PC-9 (cell line): ENCODE data around the gene SUGCT. TPM values are rescaled to one million over a fixed set of nuclear protein-coding genes. Genes with fewer than 3 reads are reported as not detected.

ENCODE experiments used
- BruUV-seq: library from RNA; stranded (reverse); fragments of 400-500 nt; replicated peaks from 2 replicates; lab custom pipeline; 2021; lab: Mats Ljungman, UMichigan
- CTCF ChIA-PET: fragments of 300-600 bp; sonication (Branson Sonifier 250); formaldehyde crosslinking; loops from one replicate; lab custom pipeline; 2022; ENCODE audit warnings: antibody characterized with exemption; lab: Charles Lee
- POLR2A ChIA-PET: fragments of 300-600 bp; sonication (Branson Sonifier 250); formaldehyde crosslinking; loops from one replicate; lab custom pipeline; 2022; ENCODE audit warnings: antibody characterized with exemption; ENCODE audit not compliant: unreplicated experiment; lab: Charles Lee
- DNase-seq, 2 experiments: peaks; one replicate each; pipeline versions ENCODE4 v3.0.0 to v3.0.0-alpha.2; 2015 to 2022; ENCODE audit warnings: mixed read lengths in 1 of 2
- H2AFZ ChIP-seq: fragments of 200-600 bp; sonication (generic); 2 replicates; pipeline ENCODE4 v1.8.1; 2017; ENCODE audit warnings: antibody characterized with exemption
- H3F3A ChIP-seq: fragments of 200-600 bp; sonication (generic); 2 replicates; pipeline ENCODE4 v1.8.1; 2017; ENCODE audit warnings: antibody characterized with exemption, mild to moderate bottlenecking, low read depth; ENCODE audit not compliant: insufficient read depth
- H3K27ac ChIP-seq: fragments of 200-600 bp; sonication (generic); 2 replicates; pipeline ENCODE4 v1.6.1; 2016; ENCODE audit warnings: mixed run types
- H3K27me3 ChIP-seq: fragments of 200-600 bp; sonication (generic); 2 replicates; pipeline ENCODE4 v1.6.1; 2016; ENCODE audit warnings: low read depth, mixed run types; ENCODE audit not compliant: insufficient read depth
- H3K36me3 ChIP-seq: fragments of 200-600 bp; sonication (generic); 2 replicates; pipeline ENCODE4 v1.6.1; 2016; ENCODE audit warnings: low read depth, mixed run types
- H3K4me1 ChIP-seq: fragments of 200-600 bp; sonication (generic); replicated peaks from 2 replicates; pipeline ENCODE4 v1.6.1; 2016; ENCODE audit warnings: mixed run types; ENCODE audit not compliant: insufficient read depth
- H3K4me2 ChIP-seq: fragments of 200-600 bp; sonication (generic); 2 replicates; pipeline ENCODE4 v1.6.1; 2017; ENCODE audit warnings: mixed run types
- H3K4me3 ChIP-seq: fragments of 200-600 bp; sonication (generic); 2 replicates; pipeline ENCODE4 v1.6.1; 2016; ENCODE audit warnings: mixed run types
- H3K79me2 ChIP-seq: fragments of 200-600 bp; sonication (generic); 2 replicates; pipeline ENCODE4 v1.6.1; 2017; ENCODE audit warnings: low read depth, mixed run types
- H3K9me2 ChIP-seq: fragments of 200-600 bp; sonication (generic); 2 replicates; pipeline ENCODE4 v1.8.1; 2017; ENCODE audit warnings: mild to moderate bottlenecking; ENCODE audit not compliant: insufficient read depth
- H3K9me3 ChIP-seq: fragments of 200-600 bp; sonication (generic); 2 replicates; pipeline ENCODE4 v1.8.1; 2016; ENCODE audit warnings: low read depth; ENCODE audit not compliant: insufficient read depth
- H4K20me1 ChIP-seq: fragments of 200-600 bp; sonication (generic); 2 replicates; pipeline ENCODE4 v1.8.1; 2017; ENCODE audit not compliant: insufficient read depth
- CTCF ChIP-seq: fragments of 200-600 bp; sonication (generic); conservative IDR thresholded peaks from 2 replicates; pipeline ENCODE4 v1.6.1; 2017; ENCODE audit warnings: mixed run types, antibody characterized with exemption, mild to moderate bottlenecking, moderate library complexity
- EZH2 ChIP-seq: fragments of 200-600 bp; sonication (generic); IDR thresholded peaks from 2 replicates; pipeline ENCODE4 v1.8.0; 2017; ENCODE audit warnings: antibody characterized with exemption, low read depth
- intact Hi-C: fragments of 100-400 bp; cut with micrococcal nuclease; formaldehyde crosslinking; loops from one replicate; pipeline ENCODE4 v1.10.0; 2022; ENCODE audit not compliant: unreplicated experiment
- total RNA-seq: library from RNA; stranded (reverse); gene quantifications from 2 replicates; pipeline ENCODE4 v1.2.3, GENCODE V29; 2021

The SUGCT gene
- total RNA-seq, 1 experiment from 2014 or later = 3.5 TPM

- no TSS peak for BruUV-seq
- no peak for DNase-seq
- no peaks in the 10 kb centered on the region for H3F3A ChIP-seq
- ChIA-PET POLR2A (no interaction called here), CTCF (no interaction called here)
- no peak overlapping the region for H3K27ac ChIP-seq
- no peaks in the 10 kb centered on the region for H3K9me2 ChIP-seq
- intact Hi-C loops = no loop called here
- H3K79me2 ChIP-seq = no peaks in the 10 kb centered on the region
- no peaks in the 10 kb centered on the region for H3K4me1 ChIP-seq
- H3K36me3 ChIP-seq = no peaks in the 10 kb centered on the region
- H3K4me3 ChIP-seq = no peak overlapping the region
- no peaks in the 10 kb centered on the region for H4K20me1 ChIP-seq
- H3K9me3 ChIP-seq = no peaks in the 10 kb centered on the region
- TF ChIP-seq EZH2 = no peak
- no peak; the same call in 1 of the 2 replicates for TF ChIP-seq CTCF
- H2AFZ ChIP-seq = no peak overlapping the region
- no peak overlapping the region for H3K4me2 ChIP-seq
- H3K27me3 ChIP-seq = no peaks in the 10 kb centered on the region
These were observed 51.8 kb downstream of the SUGCT start for GRCh38 chr7:40186586-40186985.

- Histone ChIP-seq H3K9me3 (no peaks in the 10 kb centered on the region), H3K9me2 (no peaks in the 10 kb centered on the region), H3K79me2 (no peaks in the 10 kb centered on the region), H3F3A (no peaks in the 10 kb centered on the region), H2AFZ (no peak overlapping the region), H4K20me1 (no peaks in the 10 kb centered on the region), H3K4me3 (no peak overlapping the region), H3K4me1 (no peaks in the 10 kb centered on the region), H3K27me3 (no peaks in the 10 kb centered on the region), H3K27ac (no peak overlapping the region), H3K4me2 (no peak overlapping the region), H3K36me3 (no peaks in the 10 kb centered on the region)
- TF ChIP-seq CTCF = no peak
- TF ChIP-seq EZH2 = no peak
- intact Hi-C loops = no loop called here
- ChIA-PET POLR2A (no interaction called here), CTCF (no interaction called here)
- no TSS peak for BruUV-seq
- no peak for DNase-seq
These were observed 57.2 kb downstream of the SUGCT start for GRCh38 chr7:40192036-40192435.

- no peak overlapping the region for H3K27ac ChIP-seq
- no peaks in the 10 kb centered on the region for H4K20me1 ChIP-seq
- intact Hi-C loops = no loop called here
- ChIA-PET CTCF (no interaction called here), POLR2A (no interaction called here)
- no peaks in the 10 kb centered on the region for H3K9me3 ChIP-seq
- H3K36me3 ChIP-seq = no peaks in the 10 kb centered on the region
- no peaks in the 10 kb centered on the region for H3F3A ChIP-seq
- H3K79me2 ChIP-seq = no peaks in the 10 kb centered on the region
- BruUV-seq = no TSS peak
- H3K4me3 ChIP-seq = no peak overlapping the region
- no peak overlapping the region for H2AFZ ChIP-seq
- no peaks in the 10 kb centered on the region for H3K9me2 ChIP-seq
- DNase-seq = no peak
- TF ChIP-seq EZH2 = no peak
- no peak for TF ChIP-seq CTCF
- no peak overlapping the region for H3K4me2 ChIP-seq
- H3K27me3 ChIP-seq = no peaks in the 10 kb centered on the region
- H3K4me1 ChIP-seq = no peaks in the 10 kb centered on the region
These were observed 59.9 kb downstream of the SUGCT start for GRCh38 chr7:40194745-40195144.
